NCI-H2196 (cell line): Measurements from ENCODE around the gene IQCE.
"Not testable (repeated sequence)": the region's sequence is repeated elsewhere in the genome, so short reads cannot be mapped to it uniquely, and the experiment has no call there.

Source experiments
- DNase-seq: peaks from one replicate; lab custom pipeline; 2025; ENCODE audit not compliant: unreplicated experiment; lab: John Stamatoyannopoulos, UW

Gene IQCE

DNA sequence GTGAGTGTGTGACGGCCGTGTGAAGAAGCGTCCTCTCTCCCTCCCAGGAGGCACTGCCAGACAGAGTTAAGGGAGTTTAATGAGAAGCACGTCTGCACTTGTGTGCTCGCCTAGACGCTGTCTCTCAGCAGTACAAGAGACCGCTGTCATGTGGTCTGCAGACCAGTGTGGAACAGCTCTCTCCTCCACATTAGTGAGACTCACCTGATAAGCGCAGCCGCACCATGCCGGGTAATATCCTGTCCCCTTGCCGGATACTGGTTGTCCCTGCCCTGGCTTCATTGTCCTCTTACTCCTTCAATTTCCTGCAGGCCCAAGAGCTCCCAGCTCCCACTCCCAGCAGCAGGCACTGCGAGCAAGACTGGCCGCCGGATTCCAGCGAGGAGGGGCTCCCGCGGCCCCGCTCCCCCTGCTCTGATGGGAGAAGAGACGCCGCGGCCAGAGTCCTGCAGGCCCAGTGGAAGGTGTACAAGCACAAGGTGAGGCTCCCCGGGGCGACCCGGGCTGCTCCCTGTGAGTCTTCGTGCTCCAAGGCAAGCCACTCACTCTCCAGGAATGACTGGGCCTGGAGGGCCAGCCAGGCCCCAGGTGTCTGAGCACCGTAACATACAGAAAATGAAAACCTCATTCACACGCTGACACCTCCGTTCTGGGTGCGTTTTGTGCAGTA, 39.5 kb downstream of the IQCE start:
- no peak for DNase-seq

DNA sequence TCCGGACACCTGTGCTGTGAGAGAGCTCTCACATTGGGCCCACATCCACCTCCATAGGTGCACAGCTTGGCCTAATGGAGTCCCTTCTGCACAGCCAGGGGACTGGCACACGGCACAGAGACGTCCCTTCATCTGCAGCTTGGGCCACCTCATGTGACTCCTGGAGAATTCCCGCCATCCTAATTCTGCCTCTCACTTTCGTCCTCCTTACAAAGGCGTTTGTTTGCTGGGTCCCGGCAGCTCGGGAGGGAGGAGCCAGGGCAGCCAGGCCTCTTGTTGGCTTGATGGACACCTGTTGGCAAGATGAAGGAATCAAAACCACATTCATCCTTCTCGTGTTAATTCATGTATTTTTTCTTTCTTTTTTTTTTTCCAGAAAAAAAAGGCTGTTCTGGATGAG, 42.3 kb downstream of the IQCE start:
- DNase-seq, result no peak

DNA sequence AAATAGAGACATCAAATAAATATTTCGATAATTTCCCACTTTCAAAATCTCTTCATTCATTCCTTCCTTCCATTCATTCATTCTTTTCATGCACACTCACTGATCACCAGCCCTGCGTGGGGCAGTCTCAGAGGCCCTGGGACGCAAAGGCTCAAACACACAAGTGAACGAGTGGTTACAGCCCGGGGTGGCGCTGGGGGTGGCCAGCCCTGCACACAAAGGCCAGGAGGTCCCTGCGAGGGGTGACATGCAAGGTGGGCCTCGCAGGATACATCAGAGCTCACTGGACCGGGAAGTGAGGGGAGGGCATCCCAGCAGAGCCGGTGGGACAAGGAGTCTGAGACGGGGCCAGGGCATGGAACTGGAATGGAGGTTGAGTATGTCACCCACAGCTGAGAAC, 43.1 kb downstream of the IQCE start:
- no peak for DNase-seq

DNA sequence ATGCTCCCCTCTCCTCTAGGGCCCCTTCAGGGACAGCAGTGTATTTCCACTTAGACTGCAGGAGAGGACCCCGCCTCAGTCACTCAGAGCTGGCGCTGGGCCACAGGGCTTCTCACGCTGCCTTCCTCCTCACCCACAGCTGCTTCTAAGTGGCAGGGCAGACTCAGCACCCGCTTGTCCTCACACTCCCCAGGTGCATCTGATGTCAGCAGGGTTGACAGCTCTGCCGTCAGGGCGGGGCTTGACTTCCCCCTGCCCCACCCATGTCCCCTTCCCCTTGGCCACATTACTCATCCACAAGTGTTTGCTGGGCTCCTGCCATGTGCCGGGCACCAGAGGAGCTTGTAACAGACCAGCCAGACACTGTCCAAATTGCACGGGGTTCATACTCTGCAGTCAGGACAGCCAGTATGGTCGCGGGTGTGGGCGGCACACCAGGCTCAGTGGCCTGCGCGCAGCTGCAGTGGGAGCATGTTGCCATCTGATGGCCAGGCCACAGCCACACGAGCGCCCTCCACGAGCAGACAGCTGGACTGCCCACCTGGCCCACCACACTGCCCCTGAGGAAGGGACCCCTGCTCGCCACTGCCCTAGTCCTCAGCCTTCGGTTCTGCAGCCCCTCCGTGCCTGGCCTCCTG, 43.7 kb downstream of the IQCE start:
- DNase-seq, result no peak

DNA sequence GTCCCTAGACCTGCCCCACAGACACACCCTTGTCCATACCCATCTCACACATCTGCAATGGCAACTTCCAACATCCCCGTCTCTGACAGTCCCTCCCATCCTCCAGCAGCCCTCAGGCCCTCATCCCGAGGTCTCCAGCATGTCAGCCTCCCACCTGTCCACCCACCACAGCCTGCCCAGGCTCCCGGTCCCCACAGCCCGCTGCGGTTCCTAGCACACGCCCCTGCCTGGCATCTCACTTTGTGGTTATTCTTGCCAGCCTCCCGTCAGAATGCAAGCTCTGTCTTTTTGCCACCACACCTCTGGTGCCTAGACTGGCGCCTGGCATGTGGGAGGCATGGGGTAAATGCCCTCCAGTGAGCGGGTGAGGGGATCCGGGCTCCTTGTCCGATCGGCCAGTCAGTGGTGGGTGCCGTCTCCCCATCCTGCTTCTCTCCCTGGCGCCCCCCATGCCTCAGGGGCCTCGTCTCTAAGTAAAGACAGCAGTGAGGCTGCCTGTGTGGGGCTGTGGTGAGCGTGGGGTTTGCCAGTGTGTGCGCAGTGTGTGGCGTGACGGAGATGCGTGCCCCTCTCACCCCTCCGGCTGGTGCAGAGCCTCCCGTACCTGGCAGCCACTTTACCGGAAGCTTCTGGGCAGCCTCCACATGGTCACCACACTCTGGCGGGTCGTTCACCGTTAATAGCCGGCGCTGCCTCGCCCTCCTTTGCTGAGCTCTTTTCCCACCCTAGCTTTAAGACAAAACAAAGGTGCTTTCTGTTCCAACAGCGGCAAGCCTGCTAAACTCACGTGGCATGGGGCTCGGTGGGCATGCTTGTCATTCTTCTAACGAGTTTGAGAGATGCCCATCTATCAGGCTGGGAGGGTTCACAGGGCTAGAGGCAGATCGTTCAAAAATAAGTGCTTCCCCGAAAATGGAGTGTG, 44.5 kb downstream of the IQCE start:
- no peak for DNase-seq

DNA sequence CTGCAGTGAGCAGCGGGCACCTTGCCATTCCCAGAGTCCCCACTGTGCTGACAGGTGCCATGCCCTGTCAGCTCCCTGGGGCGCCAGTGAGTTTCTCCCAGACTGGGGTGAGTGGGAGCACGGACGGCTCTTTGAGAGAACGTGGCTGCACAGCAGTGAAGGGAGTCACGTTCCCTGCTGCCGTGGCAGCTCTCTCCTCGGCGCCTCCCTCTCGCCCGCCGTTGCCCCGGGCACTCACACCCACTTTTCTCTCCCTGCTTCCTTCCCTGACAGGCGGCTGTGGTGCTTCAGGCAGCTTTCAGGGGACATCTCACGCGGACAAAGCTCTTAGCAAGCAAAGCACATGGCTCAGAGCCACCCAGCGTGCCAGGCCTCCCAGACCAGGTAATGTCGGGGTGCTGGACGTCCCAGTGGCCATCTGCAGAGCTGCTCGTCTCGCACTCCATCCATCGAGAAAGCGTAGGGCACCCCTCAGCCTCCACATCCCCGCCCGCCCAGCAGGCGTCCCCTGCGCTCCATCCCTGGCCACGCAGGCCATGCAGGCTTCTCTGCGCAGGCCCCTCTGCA, 45.9 kb downstream of the IQCE start:
- DNase-seq, result no peak

DNA sequence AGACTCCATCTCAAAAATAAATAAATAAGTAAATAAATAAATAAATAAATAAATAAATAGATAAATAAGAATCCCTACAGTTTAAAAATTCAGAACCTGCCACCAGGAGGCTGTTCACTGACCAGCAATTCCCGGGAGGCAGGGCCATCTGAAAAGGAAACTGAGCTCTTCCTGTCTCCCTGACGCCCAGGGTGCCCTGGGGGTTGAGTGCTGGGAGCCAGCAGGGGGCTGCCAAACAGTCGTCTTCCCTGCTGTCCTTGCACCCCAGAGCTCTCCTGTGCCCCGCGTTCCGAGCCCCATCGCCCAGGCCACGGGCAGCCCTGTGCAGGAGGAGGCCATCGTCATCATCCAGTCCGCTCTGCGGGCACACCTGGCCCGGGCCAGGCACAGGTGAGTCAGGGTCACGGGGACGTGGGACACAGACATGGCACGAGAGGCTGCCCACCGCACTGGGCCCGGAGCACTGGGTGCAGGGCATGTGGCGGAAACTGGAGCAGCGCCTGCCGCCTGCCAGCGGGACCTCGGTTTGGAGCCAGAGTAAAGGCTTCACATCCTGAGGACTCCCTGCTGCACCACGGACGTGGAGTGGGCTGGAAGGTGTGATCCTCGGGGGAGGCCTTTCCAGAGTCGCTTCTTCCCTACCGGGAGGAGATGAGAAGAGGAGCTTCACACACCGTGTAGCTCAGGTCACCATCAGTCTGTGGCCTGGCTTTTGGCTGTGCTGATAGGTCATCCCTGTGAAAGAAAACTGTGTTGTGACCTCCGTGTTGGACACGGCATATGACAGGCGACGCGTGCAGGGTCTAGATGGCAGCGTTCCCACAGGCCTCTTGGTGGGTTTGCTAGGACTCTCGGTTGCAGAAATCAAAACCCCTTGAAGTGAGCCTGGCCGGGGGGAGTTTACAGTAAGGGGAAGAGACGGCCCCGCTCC, 47.1 kb downstream of the IQCE start:
- DNase-seq, result no peak

DNA sequence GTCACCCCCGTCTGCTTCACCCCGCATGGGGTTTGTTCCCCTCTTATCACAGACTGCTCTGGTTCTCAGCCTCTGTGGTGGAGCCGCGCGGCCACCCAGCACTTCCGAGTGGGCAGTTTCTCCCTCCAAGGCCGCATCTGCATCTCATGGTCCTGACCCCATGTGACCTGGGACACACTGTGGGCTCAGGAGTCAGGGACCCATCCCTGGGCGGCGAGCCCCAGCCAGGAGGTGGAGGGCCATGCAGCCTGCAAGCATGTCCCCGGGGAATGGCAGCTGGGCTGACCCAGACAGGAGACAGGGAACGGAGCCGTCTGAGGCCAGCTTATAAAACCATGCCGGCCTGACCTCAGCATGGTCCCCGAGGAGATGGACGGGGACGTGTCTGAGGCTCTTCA, 47.8 kb downstream of the IQCE start:
- DNase-seq, result no peak

DNA sequence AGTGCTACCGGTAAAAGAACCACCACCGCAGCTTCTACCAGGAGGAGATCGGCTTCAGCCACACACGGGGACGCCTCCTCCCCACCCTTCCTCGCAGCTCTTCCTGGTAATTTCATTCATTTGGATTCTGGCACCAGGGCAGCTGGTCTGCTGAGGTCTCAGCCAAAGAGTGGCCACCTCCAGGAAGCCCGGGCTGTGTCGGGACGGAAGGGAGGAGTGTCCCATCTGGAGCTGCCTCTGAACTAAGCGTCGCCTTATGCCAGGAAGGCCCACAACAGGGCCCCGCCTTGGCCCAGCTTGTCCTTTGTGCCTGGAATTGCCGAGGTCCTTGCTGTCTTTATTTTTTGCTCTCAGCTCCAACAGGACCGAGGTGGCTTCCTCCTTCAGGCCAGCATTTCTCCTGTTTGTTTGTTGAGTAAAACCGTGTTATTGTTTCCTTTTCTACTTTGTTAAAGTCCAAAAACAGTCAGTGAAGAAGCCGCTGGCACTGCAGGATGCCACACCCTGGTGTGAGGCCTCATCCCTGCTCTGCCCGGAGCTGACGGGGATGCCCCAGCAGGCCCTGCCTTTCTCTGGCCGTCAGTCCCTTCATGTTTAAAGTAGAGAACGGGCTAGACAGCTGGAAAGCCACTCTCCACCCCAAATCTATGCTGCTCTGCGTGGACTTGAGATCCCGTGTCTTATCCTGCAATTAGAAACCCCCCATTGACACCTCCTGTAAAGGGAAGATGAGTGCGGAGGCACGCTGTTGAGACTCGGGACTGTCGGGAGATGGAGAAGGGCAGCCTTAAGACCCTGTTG, 48.5 kb downstream of the IQCE start:
- DNase-seq, result no peak

DNA sequence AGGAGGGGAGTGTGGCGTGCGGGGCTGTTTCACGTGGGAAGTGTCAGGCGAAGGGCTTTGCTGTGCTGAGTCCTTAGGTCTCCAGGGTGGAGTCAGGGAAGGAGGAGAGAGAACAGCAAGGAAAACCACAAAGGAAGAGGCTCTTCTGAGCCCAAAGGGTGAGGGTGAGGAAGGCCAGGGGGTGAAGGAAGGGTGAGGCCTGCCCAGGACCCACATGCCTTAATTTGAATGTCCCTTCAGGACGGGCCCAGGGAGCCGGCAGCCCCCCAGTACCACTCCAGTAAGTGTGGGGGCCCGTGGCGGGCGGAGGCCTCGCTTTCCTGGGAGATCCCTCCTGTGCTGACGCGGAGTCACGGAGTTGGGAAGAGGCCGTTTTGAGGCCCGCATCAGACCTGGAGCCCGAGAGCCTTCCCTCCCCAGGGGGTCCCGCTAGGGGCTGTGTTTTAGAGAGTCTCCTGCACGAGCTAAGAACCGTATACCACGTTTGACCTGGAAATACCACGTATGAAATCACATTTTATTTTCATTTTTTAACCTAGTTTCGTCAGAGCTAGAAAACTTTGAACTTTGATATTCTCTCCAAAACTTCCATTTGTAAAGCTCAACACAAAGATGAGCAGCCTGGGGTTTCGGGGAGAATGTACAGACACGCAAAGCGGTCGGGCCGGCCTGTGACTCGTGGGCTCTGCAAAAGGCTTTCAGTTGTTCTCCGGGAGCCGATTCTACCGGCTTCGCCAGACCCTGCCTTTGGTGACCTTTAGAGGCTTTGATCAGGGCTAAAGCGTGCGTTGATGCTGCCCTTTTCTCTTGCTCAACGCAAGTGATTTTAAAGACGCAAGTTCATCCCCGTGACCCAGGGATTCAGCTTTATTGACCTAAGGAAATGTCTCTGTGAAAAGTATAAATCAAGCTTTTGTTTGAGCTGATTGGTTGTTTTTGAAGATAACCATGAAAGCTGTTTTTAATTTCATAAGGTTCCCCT, 49.4 kb downstream of the IQCE start:
- no peak for DNase-seq

DNA sequence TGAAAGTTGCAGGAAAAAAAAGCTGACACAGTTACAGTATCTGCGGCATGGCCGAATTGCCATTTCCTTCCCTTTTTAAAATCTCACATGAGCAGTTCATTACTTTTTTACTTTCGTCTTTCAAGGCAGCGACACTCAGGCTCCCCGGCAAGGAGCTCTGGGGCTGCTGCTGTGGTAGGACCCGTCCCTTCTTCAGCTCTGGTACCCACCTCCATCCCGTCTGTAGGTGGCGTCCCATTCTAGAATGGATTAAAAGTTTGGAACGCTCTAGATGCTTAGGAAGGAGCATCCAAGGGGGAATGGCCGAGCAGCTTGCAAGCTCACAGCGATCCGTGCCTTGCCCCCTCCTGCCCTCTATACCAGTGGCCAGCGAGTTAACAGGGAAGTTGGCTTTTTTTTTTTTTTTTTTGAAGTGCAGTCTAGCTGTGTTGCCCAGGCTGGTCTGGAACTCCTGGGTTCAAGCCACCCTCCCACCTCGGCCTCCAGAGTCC, 50.2 kb downstream of the IQCE start:
- no peak for DNase-seq

DNA sequence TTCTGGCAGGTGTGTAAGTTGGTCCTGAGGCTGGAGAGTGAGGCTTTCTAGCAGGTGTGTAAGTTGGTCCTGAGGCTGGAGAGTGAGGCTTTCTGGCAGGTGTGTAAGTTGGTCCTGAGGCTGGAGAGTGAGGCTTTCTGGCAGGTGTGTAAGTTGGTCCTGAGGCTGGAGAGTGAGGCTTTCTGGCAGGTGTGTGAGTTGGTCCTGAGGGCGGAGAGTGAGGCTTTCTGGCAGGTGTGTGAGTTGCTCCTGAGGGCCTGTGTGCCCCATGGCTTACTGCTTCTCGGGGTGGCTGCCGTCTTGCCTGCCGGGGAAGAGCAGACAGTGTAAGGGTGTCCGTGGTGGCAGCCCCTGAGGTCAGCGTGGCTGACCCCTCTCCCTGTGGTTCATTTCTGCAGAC, 50.9 kb downstream of the IQCE start:
- not testable (repeated sequence) for DNase-seq

DNA sequence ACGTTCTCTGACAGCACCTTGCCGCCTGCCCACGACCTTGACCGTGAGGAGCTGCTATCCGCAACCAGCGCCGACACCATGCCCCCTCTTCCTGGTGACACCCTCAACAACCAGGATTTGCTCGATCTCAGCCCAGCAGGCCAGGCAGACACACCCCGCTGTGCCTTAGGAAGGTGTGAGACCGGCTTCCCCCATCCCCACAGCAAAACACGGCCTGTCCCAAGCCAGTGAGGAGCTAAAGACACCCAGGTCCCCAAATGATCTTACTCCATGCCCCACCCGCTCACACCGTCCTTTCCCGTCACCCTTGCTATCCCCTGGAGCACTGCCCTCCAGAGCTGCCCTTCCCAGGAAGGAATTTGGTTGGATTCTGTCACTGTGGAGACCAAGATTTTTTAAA, 51.7 kb downstream of the IQCE start:
- DNase-seq, result no peak

DNA sequence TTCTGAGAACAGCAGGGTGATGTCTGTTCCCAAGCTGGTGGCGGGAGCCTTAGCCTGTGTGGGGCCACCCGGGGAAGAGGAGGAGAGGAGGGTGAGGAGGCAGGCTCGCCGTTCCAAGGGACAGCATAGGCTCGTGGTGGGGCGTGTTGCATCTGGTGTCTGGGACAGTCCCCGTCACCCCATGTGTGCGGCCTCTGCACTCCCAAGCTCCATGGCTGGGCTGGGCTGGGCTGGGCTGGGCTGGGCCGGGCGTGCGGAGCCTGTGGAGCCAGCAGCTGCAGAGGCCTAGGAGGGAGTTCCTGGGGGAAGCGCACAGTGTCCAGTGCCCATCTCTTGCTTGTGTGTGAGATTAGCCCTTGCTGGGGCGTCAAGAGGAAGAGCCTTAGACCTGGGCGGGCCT, 52.1 kb downstream of the IQCE start:
- DNase-seq, result no peak

DNA sequence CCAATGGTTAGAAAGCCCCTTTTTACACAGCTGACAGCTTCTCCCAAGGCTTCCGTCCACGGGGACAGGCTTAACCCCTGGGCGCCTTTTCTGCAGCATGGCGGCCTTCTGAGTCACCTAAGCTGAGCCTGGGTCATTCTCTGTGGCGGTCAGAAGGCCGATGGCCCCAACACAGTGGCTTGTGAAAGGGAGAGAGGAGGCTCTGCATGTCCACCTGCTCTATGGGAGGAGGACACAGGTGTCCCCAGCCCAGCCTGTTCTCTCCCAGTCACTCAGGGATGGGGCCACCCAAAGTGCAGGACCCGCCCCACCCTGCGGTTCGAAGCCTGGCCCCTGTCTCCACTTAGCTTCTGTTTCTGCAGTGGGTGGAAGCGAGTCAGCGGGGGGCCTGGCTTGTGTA, 52.6 kb downstream of the IQCE start:
- DNase-seq, result no peak

DNA sequence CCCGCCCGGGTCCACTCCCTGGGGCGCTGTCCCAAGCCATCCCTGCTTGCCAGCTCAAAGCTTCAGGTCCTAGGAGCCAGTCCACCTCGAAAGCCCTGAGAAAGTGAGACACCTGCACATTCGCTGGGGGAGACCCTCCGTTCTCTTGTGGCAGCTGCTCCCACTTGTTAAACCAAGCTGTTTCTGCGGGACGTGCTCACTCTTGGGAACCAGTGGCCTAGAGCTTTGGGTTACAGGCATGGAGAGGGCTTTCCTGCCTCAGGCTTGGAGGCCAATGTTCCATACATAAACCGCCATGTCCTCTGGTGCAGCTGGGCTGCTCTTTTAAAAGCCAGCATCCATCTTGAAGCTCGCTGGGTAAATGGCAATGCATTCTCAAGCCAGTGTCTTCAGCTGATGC, 53.1 kb downstream of the IQCE start:
- no peak for DNase-seq

DNA sequence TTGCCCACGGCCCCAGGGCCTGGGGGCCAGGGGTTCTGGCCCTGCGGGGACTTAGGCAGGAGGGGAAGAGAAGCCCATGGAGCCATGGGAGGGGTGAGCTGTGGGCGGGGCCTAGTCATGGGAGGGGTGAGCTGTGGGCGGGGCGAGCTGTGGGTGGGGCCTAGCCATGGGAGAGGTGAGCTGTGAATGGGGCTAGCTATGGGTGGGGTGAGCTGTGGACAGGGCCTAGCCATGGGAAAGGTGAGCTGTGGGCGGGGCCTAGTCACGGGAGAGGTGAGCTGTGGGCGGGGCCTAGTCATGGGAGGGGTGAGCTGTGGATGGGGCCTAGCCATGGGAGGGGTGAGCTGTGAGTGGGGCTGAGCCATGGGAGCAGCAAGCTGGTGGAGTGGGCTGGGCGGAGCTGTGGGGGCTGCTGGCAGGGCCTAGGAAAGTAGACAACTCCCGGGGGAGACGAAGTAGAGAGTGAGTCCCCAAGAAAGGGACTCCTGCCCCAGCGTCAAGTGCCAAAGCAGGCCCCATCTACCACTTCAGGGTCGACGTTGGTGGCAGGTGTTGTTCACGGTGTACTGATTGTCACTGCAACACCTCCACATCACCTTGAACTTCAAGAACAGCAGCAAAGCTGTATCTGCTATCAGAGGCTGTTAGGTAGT, 53.8 kb downstream of the IQCE start:
- no peak for DNase-seq
